GM18502 (cell line): ENCODE measurements around the gene CACNB2.

Experiments
- ATAC-seq: cut with Tn5 transposase; IDR thresholded peaks from one replicate; pipeline ENCODE4 v1.9.1; 2021; ENCODE audit warnings: mild to moderate bottlenecking; ENCODE audit not compliant: unreplicated experiment, poor library complexity

The CACNB2 gene

DNA sequence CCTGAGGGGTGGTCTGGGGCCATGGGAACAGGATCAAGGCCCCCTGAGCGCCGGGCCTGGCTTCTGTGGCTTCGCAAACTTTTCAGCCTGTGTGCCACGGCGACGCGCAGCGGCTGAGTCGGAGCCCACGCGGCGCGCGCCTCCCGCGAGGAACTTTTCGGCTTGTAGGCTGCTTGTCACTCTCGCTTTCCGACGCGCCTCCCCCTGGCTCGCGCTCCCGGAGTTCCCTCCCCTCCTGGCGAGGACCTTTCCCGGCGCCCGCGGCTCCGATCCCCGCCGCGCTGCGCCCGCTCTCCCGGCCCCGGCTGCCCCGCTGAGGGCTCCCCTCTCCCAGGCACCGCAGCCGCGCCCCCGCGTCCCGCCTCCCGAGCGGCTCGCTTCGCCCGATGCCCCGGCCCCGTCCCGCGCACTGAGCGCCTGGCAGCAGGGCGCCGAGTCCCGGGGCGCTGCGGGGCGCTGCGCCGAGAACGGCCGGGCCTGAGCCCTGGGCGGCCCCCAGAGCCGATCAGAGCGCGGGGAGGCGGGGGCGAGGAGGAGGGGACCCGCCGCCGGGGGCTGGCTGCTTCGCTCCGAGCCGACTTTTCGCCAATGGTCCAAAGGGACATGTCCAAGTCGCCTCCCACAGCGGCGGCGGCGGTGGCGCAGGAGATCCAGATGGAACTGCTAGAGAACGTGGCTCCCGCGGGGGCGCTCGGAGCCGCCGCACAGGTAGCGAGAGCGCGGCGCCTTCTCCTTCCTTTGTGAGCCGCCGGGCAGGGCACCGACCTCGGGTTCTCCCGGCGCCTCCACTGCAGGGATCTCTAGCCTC lies at the start of gene CACNB2:
CACNB2 (plus strand) TSS at position 276 of the 808 bp plus-strand sequence.
- no peak for ATAC-seq

DNA sequence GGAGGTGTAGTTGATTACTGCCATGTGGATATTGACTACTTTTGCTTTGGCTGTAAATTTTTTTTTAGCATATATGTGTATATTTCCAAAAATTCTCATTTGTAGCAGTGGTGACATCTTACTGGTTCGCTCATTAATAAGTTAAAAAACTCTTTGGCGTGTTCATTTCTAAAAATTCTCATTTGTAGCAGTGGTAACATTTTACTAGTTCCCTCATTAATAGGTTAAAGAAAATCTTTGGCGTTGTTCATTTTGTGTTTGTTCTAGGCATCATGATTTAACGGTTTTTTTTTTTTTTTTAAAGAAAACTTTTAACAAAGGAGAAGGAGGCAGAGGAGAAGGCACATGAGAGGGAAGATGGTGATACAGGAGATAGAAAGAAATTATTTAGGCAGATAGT lies 45.9 kb upstream of the CACNB2 start:
- ATAC-seq: no peak

DNA sequence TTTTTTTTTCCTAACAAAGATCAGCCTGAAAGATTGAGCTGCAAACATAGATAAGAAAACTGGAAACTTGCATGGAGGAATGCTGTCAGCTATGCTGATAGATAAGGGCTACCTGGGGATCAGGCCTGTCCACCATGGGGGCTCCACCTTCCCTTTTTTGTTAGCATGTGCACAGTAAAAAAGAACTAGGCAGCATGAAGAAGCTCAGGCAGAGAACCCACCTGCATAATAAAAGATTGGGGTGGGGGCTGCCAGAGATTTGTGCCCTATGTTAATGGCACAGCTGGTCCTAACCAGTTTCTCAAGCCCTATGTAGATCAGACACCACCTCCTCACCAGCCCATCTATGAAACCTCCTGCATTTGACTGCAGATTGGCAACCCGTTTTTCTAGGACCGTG lies 45.4 kb upstream of the CACNB2 start:
- no peak for ATAC-seq

DNA sequence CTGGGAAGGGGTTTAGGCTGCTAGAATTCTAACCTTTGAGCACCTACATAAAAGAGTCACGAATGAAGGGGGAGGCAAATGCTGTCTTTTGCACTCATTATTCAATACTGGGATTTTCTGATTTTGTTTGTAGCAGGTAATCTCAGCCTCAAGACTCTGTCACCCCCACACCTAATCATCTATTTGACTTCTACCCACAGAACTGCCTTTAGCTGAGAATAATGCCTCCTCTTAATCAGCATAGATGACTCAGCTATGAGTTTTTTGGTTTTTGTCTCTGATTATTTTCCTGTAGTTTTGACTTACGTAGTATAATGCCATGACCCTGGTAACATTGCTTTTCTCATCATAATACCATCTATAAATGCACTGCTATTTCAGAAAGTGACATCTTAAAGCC lies 42.7 kb upstream of the CACNB2 start:
- no peak for ATAC-seq

DNA sequence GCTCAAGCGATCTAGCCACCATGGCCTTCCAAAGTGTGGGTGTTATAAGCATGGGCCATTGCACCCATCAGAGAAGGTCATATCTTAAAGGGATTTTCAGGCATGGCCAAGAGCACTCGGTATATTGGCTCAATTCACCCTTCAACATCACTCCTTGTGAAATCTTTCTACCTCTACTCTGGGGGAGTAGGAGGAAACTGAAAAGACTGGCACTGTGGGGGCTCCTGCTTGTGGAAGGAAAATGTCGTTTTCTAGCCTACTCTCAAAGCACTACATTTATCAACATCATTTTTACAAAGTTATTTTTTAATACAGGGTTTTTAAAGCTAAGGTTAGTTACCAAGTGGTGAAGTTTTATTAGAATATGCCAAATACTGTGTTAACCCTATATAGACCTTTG lies 42.0 kb upstream of the CACNB2 start:
- ATAC-seq: no peak

DNA sequence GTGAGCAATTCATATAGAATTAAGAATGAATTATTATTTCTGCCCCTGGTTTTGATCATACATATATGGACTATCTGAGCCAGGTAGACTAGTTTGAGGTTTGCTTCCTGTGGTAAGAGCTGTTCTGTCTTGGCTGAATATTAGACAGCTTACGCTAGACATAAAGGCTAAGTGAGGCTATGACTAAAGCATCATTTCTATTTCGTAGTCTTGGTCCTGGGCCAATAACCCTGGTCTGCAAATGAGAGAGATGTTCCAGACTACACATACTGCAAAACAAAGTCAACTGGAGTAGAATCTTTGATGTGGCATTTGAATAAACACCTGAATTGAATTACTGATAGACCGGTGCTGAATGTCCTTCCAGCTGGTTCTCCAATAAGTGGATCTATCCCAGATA lies 40.8 kb upstream of the CACNB2 start:
- no peak for ATAC-seq

DNA sequence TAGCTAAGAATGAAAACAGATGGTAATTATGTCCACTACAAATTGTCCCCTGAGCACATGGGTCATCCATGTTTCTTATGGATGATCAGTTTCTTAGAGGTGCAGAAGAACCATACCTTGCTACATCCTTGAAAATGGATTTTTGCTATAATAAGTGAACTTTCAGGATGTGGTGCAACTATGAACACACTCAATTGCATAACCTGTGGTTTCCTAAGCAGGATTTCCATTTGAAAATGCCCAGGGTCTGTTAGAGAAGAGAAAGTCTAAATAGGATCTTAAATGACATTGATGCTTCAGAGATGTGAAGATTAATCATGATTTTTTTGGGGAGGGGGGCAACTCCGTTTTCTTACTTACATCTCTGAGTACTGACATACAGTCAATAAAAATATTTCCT lies 39.6 kb upstream of the CACNB2 start:
- ATAC-seq: no peak

DNA sequence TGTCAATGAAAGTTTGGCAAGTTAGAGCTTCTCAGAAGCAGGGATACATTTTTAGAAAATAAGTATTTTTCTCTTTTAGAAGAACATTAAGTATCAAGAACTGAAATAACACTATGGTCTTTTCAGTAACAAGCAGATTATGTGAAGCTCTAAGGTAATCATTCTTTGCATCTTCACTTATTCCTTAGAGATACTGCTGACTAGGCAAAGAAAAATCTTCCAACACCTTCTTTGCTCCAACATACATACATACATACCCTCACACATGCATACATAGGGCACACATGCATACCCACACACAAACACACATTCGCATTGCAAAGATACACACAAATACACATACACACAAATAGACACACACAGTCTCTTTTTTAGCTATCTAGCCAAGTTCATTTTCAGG lies 37.8 kb upstream of the CACNB2 start:
- ATAC-seq: no peak

DNA sequence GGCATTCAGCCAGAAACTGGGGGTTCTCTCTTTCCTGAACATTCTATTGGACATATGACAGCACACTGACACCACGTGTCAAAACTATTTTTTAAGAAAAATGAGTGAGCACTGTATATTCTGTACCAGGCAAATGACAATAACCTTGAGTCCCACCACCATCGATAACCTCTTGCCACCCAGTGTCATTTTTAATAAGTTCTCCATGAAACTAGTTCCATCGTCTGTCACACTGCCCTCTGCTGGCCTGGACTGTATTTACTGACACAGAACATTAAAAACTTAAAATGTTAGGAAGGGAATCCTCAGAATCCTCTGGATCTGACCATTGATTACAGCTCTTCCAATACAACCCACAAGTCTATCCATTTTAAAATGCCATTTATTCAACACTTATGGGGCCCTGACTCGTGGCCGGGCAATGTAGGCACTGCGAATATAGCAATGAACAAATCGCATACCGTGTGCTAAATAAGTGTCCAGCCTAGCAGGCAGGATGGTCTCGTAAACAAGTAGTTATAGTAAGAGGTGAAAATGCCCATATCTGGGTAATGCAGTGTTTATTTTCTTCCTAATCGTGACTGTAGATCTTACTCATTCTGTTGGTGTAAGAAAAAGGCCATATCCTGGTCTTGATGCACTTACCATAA lies 35.9 kb upstream of the CACNB2 start:
- peak; percentile 68 for ATAC-seq

DNA sequence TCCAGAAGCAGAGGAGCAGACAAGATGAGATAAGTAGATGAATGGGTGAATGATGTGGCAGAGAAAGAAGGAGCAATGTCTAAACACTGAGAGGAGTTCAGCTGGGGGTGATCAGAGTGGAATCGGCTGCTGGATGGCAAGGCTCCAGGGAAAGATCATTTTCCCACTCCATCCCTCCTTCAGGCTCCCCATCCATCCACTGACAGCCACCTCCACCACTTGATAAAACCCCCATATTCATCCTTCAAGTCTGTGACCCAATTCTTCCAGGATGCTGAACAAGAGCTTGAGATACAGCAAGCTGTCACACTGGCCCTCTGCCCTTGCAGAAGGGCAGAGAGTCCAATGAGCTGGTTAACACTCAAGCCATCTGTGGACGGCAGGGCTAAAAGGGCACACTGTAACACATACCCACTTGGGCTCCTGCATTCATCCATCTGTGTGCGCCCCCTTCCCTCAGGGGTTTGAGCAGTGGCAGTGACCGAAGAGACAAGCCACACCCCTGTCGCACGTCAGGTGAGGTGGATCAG lies 30.8 kb upstream of the CACNB2 start:
- ATAC-seq: no peak

DNA sequence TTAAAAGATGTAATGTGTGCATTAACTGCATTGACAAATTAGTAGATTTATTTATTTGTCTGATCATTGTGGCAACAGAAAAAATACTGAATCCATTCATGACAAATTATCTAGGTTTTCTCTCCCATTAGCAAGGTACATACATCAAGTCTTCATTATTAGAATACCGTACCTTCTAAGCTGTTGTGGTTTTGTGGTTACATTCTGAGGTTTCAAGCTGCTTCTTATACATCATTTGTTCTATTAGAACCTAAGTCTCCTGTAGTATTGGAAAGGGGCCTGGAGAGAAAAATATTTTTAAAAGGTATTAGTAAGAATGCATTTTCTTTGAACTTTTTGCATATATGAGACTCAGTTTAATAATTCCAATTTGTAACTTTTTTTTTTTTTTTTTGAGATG lies 26.3 kb upstream of the CACNB2 start:
- no peak for ATAC-seq

DNA sequence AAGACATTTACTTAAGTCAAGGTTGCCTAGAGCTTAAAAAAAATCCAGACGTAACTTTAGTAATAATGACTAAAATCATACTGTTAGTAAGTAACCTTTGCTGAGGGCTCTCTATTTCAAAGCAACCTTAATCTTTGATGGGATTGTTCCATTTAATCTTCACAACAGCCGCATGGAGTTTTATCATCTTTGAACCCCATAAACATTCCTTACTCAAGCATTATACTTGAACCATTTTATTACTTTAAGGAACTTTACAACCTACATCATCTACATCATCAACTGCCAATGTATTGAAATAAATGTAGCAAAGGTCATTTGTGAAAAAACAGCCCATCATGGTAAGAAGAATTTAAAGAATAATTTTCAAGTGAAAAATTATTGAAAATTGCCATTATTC lies 22.9 kb upstream of the CACNB2 start:
- no peak for ATAC-seq

DNA sequence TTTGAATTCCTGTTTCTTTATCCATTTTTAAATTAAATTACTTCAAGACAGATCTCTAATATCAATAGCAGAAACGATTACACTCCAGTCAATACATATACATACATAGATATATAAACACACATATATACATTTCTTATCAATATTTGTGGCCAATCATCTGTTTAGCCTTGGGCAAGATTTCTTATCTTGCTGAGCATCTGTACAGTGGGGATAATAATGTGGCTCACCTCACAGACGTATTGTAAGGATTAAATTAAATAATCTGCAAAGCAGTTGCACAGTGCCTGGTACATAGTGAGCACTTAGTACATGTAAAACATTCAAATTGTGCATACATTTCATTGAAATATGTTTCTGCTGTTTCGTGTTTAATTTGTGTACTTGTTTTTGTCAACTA lies 17.5 kb upstream of the CACNB2 start:
- ATAC-seq: no peak

DNA sequence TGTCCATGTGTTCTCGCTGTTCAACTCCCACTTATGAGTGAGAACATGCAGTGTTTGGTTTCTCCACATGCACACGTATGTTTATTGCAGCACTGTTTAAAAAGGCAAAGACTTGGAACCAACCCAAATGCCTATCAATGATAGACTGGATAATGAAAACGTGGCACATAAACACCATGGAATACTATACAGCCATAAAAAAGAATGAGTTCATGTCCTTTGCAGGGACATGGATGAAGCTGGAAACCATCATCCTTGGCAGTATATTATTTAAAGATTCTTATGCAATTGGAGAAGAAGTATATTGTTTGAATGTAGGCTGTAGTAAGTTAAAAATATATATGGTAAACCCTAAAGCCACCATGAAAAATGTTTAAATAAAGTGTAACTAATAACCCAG lies 7.2 kb upstream of the CACNB2 start:
- ATAC-seq: no peak

DNA sequence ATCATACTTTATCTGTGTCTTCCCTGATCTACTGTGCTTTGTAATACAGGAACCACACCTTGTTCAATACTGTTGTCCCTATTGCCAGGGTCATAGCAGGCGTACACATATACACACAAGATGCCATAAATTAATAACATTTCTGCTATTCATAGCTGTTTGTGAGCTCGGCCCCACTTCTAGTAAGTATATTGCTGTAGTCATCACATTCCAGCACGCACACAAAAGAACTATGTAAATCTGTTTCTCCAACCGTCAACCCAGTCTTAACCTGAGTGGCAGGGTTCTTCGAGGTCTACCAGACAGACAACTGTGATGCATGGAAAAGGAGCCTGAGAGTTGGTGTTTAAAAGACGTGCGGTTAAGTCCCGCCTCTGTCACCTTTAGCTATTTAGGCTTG lies 5.7 kb upstream of the CACNB2 start:
- ATAC-seq: no peak

DNA sequence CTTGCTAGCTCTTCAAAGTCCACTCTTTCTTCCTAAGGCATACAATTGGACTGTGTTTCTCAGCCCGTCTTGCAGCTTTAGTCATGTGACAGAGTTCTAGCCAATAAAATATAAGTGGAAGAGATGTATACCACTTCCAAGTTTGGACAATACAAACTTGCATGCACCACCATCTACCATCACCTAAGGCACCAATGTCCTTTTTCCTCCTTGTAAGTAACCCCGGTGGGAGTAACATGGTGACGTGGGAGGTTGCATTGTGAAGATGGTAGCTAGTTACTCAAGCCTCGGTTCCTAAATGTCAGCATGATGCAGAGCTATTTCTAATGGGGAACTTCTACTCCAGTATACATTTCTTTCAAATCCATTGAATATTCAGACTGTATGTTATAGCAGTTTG lies 5.3 kb upstream of the CACNB2 start:
- no peak for ATAC-seq

DNA sequence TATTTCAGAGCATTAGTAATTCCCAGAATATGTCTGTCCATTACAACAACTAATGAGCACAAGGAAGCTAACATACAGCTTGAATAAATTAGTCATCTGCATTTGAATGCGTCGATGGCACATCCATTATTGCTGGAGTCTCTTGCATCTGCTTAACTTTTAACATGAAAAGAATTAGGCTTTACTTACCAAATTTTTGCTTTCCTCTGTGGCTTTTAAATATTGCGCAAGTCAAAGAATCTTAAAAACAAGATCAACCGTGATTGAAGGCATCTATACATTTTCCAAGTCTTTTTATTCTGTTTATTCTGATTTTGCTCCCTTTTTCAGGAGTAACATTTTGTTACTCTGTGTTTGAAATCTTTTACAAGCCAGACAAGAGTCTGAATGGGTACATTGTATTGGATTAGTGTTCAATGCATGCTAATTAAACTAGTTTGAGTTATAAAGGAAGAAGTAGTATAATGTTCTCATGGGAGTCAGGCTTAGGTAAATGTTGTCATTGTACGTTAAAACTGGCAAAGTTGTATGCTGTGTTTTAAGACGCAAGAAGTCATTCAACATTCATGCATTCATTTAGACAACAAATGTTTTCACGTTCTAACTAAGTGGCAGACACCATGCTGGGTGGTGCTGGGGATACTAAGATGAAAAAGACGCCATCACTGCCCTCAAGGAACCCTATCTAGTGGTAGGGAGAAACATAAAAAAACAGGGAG lies 4.0 kb upstream of the CACNB2 start:
- ATAC-seq: no peak

DNA sequence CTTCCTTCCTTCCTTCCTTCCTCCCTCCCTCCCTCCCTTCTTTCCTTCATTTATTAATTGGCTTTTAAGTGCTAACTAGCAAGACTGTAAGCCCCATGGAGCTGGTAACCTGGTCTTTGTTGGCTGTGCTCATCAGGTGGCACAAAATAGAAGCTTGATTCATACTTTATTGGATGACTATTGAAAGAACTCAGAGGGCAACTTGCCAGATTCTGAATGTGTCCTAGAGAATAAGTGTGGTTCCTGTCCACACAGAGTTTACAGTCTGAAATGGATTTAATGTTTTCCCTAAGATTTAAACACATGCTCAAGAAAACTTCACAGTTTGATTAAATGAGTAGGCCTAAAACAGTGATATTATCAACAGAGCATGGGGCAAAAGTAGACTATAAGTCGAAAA lies 3.1 kb upstream of the CACNB2 start:
- no peak for ATAC-seq

DNA sequence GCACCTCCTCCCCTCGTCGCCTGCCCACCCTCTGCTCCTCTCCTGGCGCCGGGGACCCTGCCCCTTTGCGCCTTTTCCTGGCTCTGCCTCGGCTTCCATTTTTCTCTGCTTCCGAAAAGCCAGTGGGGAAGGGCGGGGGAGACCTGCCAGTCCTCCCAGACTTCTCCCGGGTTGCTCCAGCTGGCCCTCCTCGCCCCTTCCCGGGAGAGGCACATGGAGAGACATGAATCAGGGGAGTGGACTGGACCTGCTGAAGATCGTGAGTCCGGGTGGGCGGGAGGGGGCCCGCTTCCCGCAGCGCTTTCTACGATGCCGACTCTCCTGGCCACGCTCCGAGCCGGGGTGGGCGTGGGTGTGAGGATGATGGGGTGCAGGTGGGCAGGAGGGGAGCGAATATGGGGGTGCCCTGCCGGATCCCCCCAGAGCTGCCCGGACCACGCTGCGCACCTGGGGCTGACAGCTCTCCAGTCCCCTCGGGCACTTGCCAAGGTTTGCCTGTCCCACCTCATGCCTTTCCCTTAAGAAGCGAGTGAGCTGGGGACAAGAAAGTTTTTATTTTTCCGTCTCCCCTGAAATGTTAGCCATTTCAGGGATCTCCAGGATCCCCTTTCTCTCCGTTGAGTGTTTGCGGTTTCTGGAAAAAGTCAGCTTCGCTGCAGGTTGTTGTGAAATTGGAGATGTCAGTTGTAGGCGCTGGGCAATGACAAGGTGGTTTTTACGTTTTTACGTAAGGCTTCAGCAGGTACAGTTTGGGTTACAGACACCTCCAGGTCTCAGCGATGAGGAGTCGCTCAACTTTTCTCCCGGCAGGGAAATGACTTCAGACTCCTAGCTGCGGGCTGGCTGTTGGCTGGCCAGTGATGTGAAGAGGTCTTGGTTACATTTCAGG lies 977 bp downstream of the CACNB2 start:
- no peak for ATAC-seq

DNA sequence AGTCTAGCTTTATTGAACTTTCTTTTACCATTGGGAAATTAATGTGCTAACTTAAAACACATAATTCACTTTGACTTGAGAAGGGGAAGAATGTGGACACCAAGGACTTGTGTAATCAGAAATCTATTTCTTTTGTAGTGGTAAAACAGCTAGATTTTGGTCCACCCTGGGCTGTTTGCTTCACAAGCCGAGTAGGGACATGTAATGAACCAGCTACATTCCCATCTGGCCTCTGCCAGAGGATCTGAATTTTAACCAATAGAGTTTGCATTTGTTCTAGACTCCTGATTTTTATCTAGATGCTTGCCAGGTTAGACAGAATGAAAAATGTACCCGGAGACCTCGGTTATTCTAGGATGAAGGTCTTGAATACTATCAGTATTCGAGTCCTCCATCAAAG lies 1.9 kb downstream of the CACNB2 start:
- no peak for ATAC-seq
